CD4-positive, alpha-beta T cell treated with Interleukin-17A for 1 hour (primary cell): ENCODE measurements around the gene S100A3.

Experiments used
- DNase-seq: peaks from one replicate; pipeline ENCODE4 v3.0.0-alpha.2; 2020

S100A3 gene

GRCh38 chr1:153507926-153508583, 41.0 kb downstream of the S100A3 start:
- no peak for DNase-seq

GRCh38 chr1:153506831-153507413, 42.1 kb downstream of the S100A3 start:
- no peak for DNase-seq

- DNase-seq = no peak
Observed at GRCh38 chr1:153506386-153506785, 42.7 kb downstream of the S100A3 start.

- DNase-seq = no peak
Observed at GRCh38 chr1:153505576-153505975, 43.5 kb downstream of the S100A3 start.

GRCh38 chr1:153503766-153504165, 45.3 kb downstream of the S100A3 start:
- no peak for DNase-seq

- no peak for DNase-seq
Observed at GRCh38 chr1:153498746-153499145, 50.3 kb downstream of the S100A3 start.
